Spleen (tissue), 11 donors: ENCODE data around the gene DCUN1D3. TPM values are rescaled to one million over a fixed set of nuclear protein-coding genes. Genes with fewer than 3 reads are reported as not detected.
A peak's percentile ranks its signal among the peaks of the same experiment; 100 is the strongest.

ENCODE experiments used
- DNase-seq: peaks from one replicate; pipeline ENCODE4 v3.0.0-alpha.2; 2020
- H3K27ac ChIP-seq, 8 donors: fragments of 200-600 bp; sonication (generic) in 7 of 8; 1 replicate in 4 of 8; 2 replicates in 4 of 8; pipeline versions ENCODE4 v1.5.0 to v1.8.0; 2016 to 2021; ENCODE audit warnings: inconsistent platforms in 4 of 8, mild to moderate bottlenecking in 4 of 8, moderate library complexity in 1 of 8
- H3K27me3 ChIP-seq, 7 donors: fragments of 200-600 bp; sonication (generic) in 6 of 7; replicated peaks in 1 of 7; 1 replicate in 4 of 7; 2 replicates in 3 of 7; pipeline versions ENCODE4 v1.5.0 to v1.8.0; 2016 to 2021; ENCODE audit warnings: inconsistent platforms in 3 of 7, mild to moderate bottlenecking in 1 of 7
- H3K36me3 ChIP-seq, 6 donors: fragments of 200-600 bp; sonication (generic) in 5 of 6; 1 replicate in 4 of 6; 2 replicates in 2 of 6; pipeline versions ENCODE4 v1.5.0 to v1.8.0; 2016 to 2021; ENCODE audit warnings: inconsistent platforms in 2 of 6
- H3K4me1 ChIP-seq, 6 donors: fragments of 200-600 bp; sonication (generic) in 5 of 6; 1 replicate in 3 of 6; 2 replicates in 3 of 6; pipeline versions ENCODE4 v1.5.0 to v1.8.0; 2016 to 2021; ENCODE audit warnings: inconsistent platforms in 3 of 6
- H3K4me3 ChIP-seq, 8 donors: fragments of 200-600 bp; sonication (generic) in 7 of 8; 1 replicate in 4 of 8; 2 replicates in 4 of 8; pipeline versions ENCODE4 v1.5.0 to v1.8.0; 2016 to 2021; ENCODE audit warnings: inconsistent platforms in 4 of 8, mild to moderate bottlenecking in 4 of 8, moderate library complexity in 2 of 8
- H3K9me3 ChIP-seq, 8 donors: fragments of 200-600 bp; sonication (generic) in 7 of 8; 1 replicate in 4 of 8; 2 replicates in 4 of 8; pipeline versions ENCODE4 v1.5.0 to v1.8.0; 2016 to 2021; ENCODE audit warnings: inconsistent platforms in 4 of 8
- POLR2A ChIP-seq, 3 donors: fragments of 450-650 bp; IDR thresholded peaks; one replicate each; pipeline ENCODE4 v1.5.1; 2017; ENCODE audit warnings: antibody characterized with exemption in 3 of 3, mild to moderate bottlenecking in 1 of 3
- POLR2AphosphoS5 ChIP-seq, 3 donors: sonication (generic); formaldehyde crosslinking; IDR thresholded peaks; one replicate each; pipeline ENCODE4 v1.5.1; 2017; ENCODE audit warnings: antibody characterized with exemption in 3 of 3
- WGBS, 5 donors: extraction: QIAGEN DNeasy Blood & Tissue Kit in 3 of 5; methylation state at CpG; one replicate each; pipeline versions ENCODE4 v1.1.5 to v1.1.7; 2013 to 2018; 5-methylcytosine and 5-hydroxymethylcytosine counted together
- intact Hi-C: fragments of 100-400 bp; cut with DNase I; formaldehyde crosslinking; loops from one replicate; pipeline ENCODE4 v1.15.0; 2023; ENCODE audit warnings: low total_unique reads
- polyA plus RNA-seq, 3 donors: library from polyadenylated mRNA; stranded (reverse); fragments of 200-250 nt; gene quantifications; one replicate each; pipeline ENCODE4 v1.2.1, GENCODE V29; 2013
- total RNA-seq, 7 donors: library from RNA; depleted of rRNA in 3 of 7; stranded (reverse); fragments of >200 nt in 3 of 7; fragmentation: NEBNext Ultra II Directional in 4 of 7; extraction: Animal tissue kit (Norgen Biotek cat#: 25700) in 4 of 7; gene quantifications; one replicate each; pipeline versions ENCODE4 v1.1.0 to v1.2.1, GENCODE V29; 2016 to 2021
- TF ChIP-seq, protein P1 (sequence below), 11 experiments: fragments of 200-600 bp in 7 of 11; fragments of 450-650 bp in 4 of 11; sonication (generic) in 4 of 11; IDR thresholded peaks in 8 of 11; conservative IDR thresholded peaks in 3 of 11; 1 replicate in 7 of 11; 2 replicates in 4 of 11; pipeline versions ENCODE4 v1.4.0 to v1.8.0; 2016 to 2021; ENCODE audit warnings: antibody characterized with exemption in 11 of 11, inconsistent platforms in 4 of 11, mild to moderate bottlenecking in 1 of 11
- donor health status: healthy with polysubstance abuse.
- donor health status: DM: no; HTN: no; CAD: no; lungs with moderate emphysema.
- donor health status: DM: no; HTN: no; CAD: no.
- donor health status: Bipolar disorder and iron deficiency.
- donor health status: healthy.
- donor health status: DM: no; HTN: no; CAD: no.
- donor health status: DM: yes; HTN: yes; CAD: no.

DCUN1D3 gene
- total and polyA plus RNA-seq, 10 donors, result 1.0 to 13.7 (median 7.8) TPM

DNA sequence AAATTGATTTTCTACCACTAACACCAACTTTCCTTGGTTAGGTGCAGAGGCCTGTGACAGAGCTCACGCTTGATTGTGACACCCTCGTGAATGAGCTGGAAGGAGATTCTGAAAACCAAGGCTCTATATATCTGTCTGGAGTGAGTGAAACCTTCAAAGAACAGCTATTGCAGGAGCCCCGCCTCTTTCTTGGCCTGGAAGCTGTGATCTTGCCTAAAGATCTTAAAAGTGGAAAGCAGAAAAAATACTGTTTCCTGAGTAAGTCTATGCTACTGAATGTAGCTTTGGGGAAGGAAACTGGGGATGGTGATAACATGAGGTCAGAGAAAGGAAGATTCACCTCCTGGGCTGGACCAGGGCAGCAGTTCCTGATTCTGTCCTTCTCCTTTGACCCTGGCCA lies 55.6 kb downstream of the DCUN1D3 start:
- WGBS, 5 donors, result 37 to 69% (median 44%) methylated on average over 3 of the region's 3 CpGs
- TF ChIP-seq POLR2A (IDR thresholded peaks at IDR 0.05) (no peak), POLR2AphosphoS5 (IDR thresholded peaks at IDR 0.05) (no peak)
- TF ChIP-seq, protein P1, sequence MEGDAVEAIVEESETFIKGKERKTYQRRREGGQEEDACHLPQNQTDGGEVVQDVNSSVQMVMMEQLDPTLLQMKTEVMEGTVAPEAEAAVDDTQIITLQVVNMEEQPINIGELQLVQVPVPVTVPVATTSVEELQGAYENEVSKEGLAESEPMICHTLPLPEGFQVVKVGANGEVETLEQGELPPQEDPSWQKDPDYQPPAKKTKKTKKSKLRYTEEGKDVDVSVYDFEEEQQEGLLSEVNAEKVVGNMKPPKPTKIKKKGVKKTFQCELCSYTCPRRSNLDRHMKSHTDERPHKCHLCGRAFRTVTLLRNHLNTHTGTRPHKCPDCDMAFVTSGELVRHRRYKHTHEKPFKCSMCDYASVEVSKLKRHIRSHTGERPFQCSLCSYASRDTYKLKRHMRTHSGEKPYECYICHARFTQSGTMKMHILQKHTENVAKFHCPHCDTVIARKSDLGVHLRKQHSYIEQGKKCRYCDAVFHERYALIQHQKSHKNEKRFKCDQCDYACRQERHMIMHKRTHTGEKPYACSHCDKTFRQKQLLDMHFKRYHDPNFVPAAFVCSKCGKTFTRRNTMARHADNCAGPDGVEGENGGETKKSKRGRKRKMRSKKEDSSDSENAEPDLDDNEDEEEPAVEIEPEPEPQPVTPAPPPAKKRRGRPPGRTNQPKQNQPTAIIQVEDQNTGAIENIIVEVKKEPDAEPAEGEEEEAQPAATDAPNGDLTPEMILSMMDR (IDR thresholded peaks at IDR 0.05 in 8 of 11, conservative IDR thresholded peaks at IDR 0.05 in 3 of 11), result no peak
- no peak for DNase-seq
- H3K36me3 ChIP-seq, result peaks cover 0 to 10% (median 0%) of the 10 kb centered on the region in 6 donors
- intact Hi-C loops, result no loop called here
- peaks cover 0 to 19% (median 6%) of the 10 kb centered on the region in 6 donors for H3K4me1 ChIP-seq
- peak overlapping the region in 3 of 8 donors; percentile 31 to 41 (median 36) for H3K27ac ChIP-seq
- H3K4me3 ChIP-seq, result no peak overlapping the region
- no peaks in the 10 kb centered on the region for H3K9me3 ChIP-seq
- H3K27me3 ChIP-seq, result no peaks in the 10 kb centered on the region

DNA sequence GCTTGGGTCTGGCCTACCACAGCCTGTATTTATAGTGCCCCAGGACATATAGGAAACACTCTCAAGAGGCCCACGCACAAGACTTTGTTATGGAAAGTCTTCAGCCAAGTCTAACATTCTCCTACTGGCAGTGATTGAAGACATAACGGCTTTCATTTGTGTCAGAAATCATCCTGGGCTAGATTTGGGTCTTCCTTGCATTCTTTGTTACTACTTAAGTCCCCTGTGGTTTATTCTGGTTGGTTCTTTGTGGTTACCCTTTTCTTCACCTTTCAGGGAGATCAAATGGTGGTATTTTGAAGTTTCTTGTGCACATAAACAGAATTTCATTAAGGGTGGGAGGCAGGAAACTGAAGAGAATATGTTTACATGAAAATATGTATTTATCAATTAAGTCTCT lies 56.1 kb downstream of the DCUN1D3 start:
- TF ChIP-seq POLR2AphosphoS5 (IDR thresholded peaks at IDR 0.05) (no peak), POLR2A (IDR thresholded peaks at IDR 0.05) (no peak)
- TF ChIP-seq, protein P1 (IDR thresholded peaks at IDR 0.05 in 8 of 11, conservative IDR thresholded peaks at IDR 0.05 in 3 of 11), result no peak
- Histone ChIP-seq H3K36me3 (peaks cover 0 to 10% (median 0%) of the 10 kb centered on the region in 6 donors), H3K27me3 (no peaks in the 10 kb centered on the region), H3K4me1 (peaks cover 0 to 15% (median 6%) of the 10 kb centered on the region in 6 donors), H3K4me3 (no peak overlapping the region), H3K27ac (peak overlapping the region in 3 of 8 donors; percentile 16 to 41 (median 36)), H3K9me3 (no peaks in the 10 kb centered on the region)
- WGBS, 5 donors, result 62 to 81% (median 71%) methylated on average over 2 of the region's 2 CpGs
- DNase-seq, result no peak
- intact Hi-C loops, result no loop called here

DNA sequence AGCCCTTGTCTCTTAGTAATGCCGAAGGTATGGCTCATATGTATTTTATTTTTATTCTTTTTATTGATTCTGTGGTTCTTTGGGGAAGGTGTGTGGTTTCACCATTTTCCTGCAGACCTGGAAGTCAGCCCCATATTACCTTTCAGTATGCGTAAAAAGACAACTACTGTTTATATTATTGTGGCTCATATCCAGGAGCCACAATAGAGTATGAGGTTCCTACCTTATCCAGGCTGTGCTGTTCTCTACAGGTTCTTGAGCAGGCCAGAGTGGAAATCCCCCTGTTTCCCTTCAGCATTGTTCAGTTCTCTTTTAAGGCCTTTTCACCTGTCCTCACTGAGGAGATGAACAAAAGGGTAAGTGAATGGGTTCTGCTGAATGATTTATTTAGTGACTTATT lies 60.7 kb downstream of the DCUN1D3 start:
- Histone ChIP-seq H3K27ac (no peak overlapping the region), H3K36me3 (peaks cover 0 to 36% (median 0%) of the 10 kb centered on the region in 6 donors), H3K4me3 (no peak overlapping the region), H3K9me3 (peaks cover 0 to 29% (median 19%) of the 10 kb centered on the region in 8 donors), H3K4me1 (peaks cover 0 to 14% (median 2%) of the 10 kb centered on the region in 6 donors), H3K27me3 (no peaks in the 10 kb centered on the region)
- DNase-seq, result no peak
- intact Hi-C loops, result no loop called here
- TF ChIP-seq POLR2A (IDR thresholded peaks at IDR 0.05) (no peak), POLR2AphosphoS5 (IDR thresholded peaks at IDR 0.05) (no peak)
- TF ChIP-seq, protein P1 (IDR thresholded peaks at IDR 0.05 in 8 of 11, conservative IDR thresholded peaks at IDR 0.05 in 3 of 11), result no peak
- WGBS, 5 donors, result 64 to 81% (median 70%) methylated on average over 2 of the region's 2 CpGs

DNA sequence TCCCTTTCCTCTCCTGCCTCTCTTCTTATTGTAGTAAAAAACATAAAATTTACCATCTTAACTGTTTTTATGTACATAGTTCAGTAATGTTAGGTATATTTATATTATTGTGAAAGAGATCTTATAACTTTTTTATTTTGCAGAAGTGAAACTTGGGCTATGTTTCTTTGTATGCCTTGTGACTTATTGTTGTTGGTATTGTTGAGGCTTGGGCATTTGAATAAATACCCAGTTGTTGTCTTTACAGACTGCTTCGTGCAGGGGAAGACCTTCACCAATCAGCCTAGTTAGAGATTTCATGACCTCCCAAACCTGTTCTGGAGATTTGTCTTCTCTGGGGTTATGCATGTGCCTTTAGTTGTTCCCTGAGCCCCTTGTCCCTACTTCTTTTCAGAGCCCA lies 61.9 kb downstream of the DCUN1D3 start:
- H3K27me3 ChIP-seq, result no peaks in the 10 kb centered on the region
- H3K27ac ChIP-seq, result no peak overlapping the region
- no peak for TF ChIP-seq POLR2A (IDR thresholded peaks at IDR 0.05)
- TF ChIP-seq POLR2AphosphoS5 (IDR thresholded peaks at IDR 0.05), result no peak
- TF ChIP-seq, protein P1 (IDR thresholded peaks at IDR 0.05 in 8 of 11, conservative IDR thresholded peaks at IDR 0.05 in 3 of 11), result no peak
- WGBS, 5 donors, result 76 to 95% (median 79%) methylated on average over 1 of the region's 1 CpG
- H3K9me3 ChIP-seq, result peaks cover 0 to 33% (median 21%) of the 10 kb centered on the region in 8 donors
- H3K36me3 ChIP-seq, result peaks cover 0 to 47% (median 0%) of the 10 kb centered on the region in 6 donors
- H3K4me3 ChIP-seq, result no peak overlapping the region
- no peak for DNase-seq
- H3K4me1 ChIP-seq, result peaks cover 0 to 5% (median 0%) of the 10 kb centered on the region in 6 donors
- intact Hi-C loops, result no loop called here
